Activated CD8-positive, alpha-beta memory T cell treated with anti-CD3 and anti-CD28 coated beads, Interleukin-2, amount 10 ng/mL, durations not matched to agents 7 days and 5 days (primary cell): ENCODE measurements around the gene TAF6. TPM values are rescaled to one million over a fixed set of nuclear protein-coding genes. Genes with fewer than 3 reads are reported as not detected.

Experiments used
- ATAC-seq: fragments of 150-1000 bp; cut with Tn5 transposase; one replicate; pipeline ENCODE4 v1.10.0; 2021; ENCODE audit warnings: moderate library complexity
- CTCF ChIA-PET: fragments of 350-600 bp; sonication (Branson Sonifier 250); formaldehyde crosslinking; loops from one replicate; lab custom pipeline; 2021; ENCODE audit warnings: antibody characterized with exemption; lab: Charles Lee
- DNase-seq: peaks from one replicate; pipeline ENCODE4 v3.0.0-alpha.2; 2020
- H3K27ac Mint-ChIP-seq: one replicate; pipeline ENCODE4 v1.8.0; 2021; ENCODE audit warnings: mild to moderate bottlenecking, mixed read lengths
- H3K27me3 Mint-ChIP-seq: one replicate; pipeline ENCODE4 v1.8.0; 2021; ENCODE audit warnings: mixed read lengths
- H3K36me3 Mint-ChIP-seq: one replicate; pipeline ENCODE4 v1.8.0; 2021; ENCODE audit warnings: mild to moderate bottlenecking, mixed read lengths
- H3K4me1 Mint-ChIP-seq: one replicate; pipeline ENCODE4 v1.8.0; 2021; ENCODE audit warnings: mixed read lengths
- H3K4me3 Mint-ChIP-seq: one replicate; pipeline ENCODE4 v1.8.0; 2021; ENCODE audit warnings: mild to moderate bottlenecking, moderate library complexity, mixed read lengths
- H3K9me3 Mint-ChIP-seq: one replicate; pipeline ENCODE4 v1.8.0; 2022; ENCODE audit warnings: low read depth, mixed read lengths
- microRNA-seq: library from miRNA; unstranded; fragments of <30 nt; microRNA quantifications from one replicate; pipeline ENCODE4 v1.2.0, GENCODE V29; 2022
- total RNA-seq, 2 experiments: library from RNA; stranded (reverse); gene quantifications; one replicate each; pipeline ENCODE4 v1.2.3, GENCODE V29; 2021

The TAF6 gene
- total RNA-seq, 2 experiments from 2014 or later, result 70.4 to 71.4 TPM

GRCh38 chr7:100061518-100062193 lies 57.5 kb downstream of the TAF6 start:
- no peak for ATAC-seq
- H3K4me3 Mint-ChIP-seq, result no peak overlapping the region

GRCh38 chr7:100059251-100059739 lies 59.9 kb downstream of the TAF6 start:
- DNase-seq, result no peak
- Mint-ChIP-seq H3K27me3 (no peaks in the 10 kb centered on the region), H3K36me3 (peaks cover 12% of the 10 kb centered on the region), H3K9me3 (no peaks in the 10 kb centered on the region), H3K4me3 (no peak overlapping the region), H3K27ac (no peak overlapping the region), H3K4me1 (no peaks in the 10 kb centered on the region)
- CTCF ChIA-PET, result interaction anchor here (1.1 to 1.6 kb wide), 3 partner anchors 30 to 80 kb away, joined by 3 to 5 read pairs (median 4); no protein-coding TSS in a partner anchor
- ATAC-seq, result no peak

More at GRCh38 chr7:100061518-100062193, 57.5 kb downstream of the TAF6 start:
- CTCF ChIA-PET, result interaction anchor here (1.2 kb wide), 1 partner anchor 12 kb away, joined by 4 read pairs; the partner anchor contains the start of gene ZSCAN21
- Mint-ChIP-seq H3K4me1 (no peaks in the 10 kb centered on the region), H3K9me3 (no peaks in the 10 kb centered on the region), H3K36me3 (peaks cover 23% of the 10 kb centered on the region), H3K27ac (no peak overlapping the region), H3K27me3 (no peaks in the 10 kb centered on the region)
- DNase-seq, result no peak

Small RNA genes within 50 kb of the gene (microRNA-seq; reads per million reads assigned to microRNA genes)
- 11,983 reads per million, percentile 95 among the genes with 10 or more reads in this experiment for gene MIR106B
- 1,458 reads per million, percentile 86 among the genes with 10 or more reads in this experiment for gene MIR25
- not detected for gene MIR4658
- gene MIR93, result 18,494 reads per million, percentile 97 among the genes with 10 or more reads in this experiment

Other genes starting within 250 kb of the TAF6 start
- gene OR2AE1, start 242.3 kb downstream of the TAF6 start, total RNA-seq, result under 1 TPM in 1 of 2 experiments, not detected in 1; 0.47 TPM
- gene TRIM4, start 199.8 kb downstream of the TAF6 start, total RNA-seq, result 10 to 100 TPM; 26.4 to 26.7 TPM
- gene GJC3, start 189.7 kb downstream of the TAF6 start, total RNA-seq, result not detected
- not detected for gene AZGP1, start 143.3 kb downstream of the TAF6 start, total RNA-seq
- gene ZKSCAN1, start 103.8 kb downstream of the TAF6 start, total RNA-seq, result 10 to 100 TPM; 55.5 to 58.6 TPM
- gene ZSCAN21, start 69.6 kb downstream of the TAF6 start, total RNA-seq, result 1 to 10 TPM; 5.6 to 7.9 TPM
- gene ZNF3, start 37.6 kb downstream of the TAF6 start, total RNA-seq, result 10 to 100 TPM; 21.2 to 24.1 TPM
- gene COPS6, start 30.4 kb downstream of the TAF6 start, total RNA-seq, result 10 to 100 TPM; 81.2 to 90.8 TPM
- gene MCM7, start 18.0 kb downstream of the TAF6 start, total RNA-seq, result 100 to 1,000 TPM; 405 to 409 TPM
- 10 to 100 TPM in 1 of 2 experiments, 1 to 10 TPM in 1; 9.9 to 10.6 TPM for gene AP4M1, start 17.7 kb downstream of the TAF6 start, total RNA-seq
- 10 to 100 TPM; 27.3 to 28.0 TPM for gene CNPY4, start 276 bp upstream of the TAF6 start, total RNA-seq
- 1 to 10 TPM; 5.6 to 7.5 TPM for gene MBLAC1, start 7.6 kb upstream of the TAF6 start, total RNA-seq
- 100 to 1,000 TPM; 119 to 151 TPM for gene LAMTOR4, start 29.6 kb upstream of the TAF6 start, total RNA-seq
- 10 to 100 TPM; 36.8 to 43.5 TPM for gene TRAPPC14, start 39.4 kb upstream of the TAF6 start, total RNA-seq
- 1 to 10 TPM in 1 of 2 experiments, under 1 TPM in 1; 0.61 to 1.4 TPM for gene GAL3ST4, start 49.3 kb upstream of the TAF6 start, total RNA-seq
- 1 to 10 TPM; 2.9 to 6.2 TPM for gene GPC2, start 58.0 kb upstream of the TAF6 start, total RNA-seq
- 10 to 100 TPM in 1 of 2 experiments, 1 to 10 TPM in 1; 8.1 to 20.2 TPM for gene STAG3, start 58.6 kb upstream of the TAF6 start, total RNA-seq
- gene PVRIG, start 100.6 kb upstream of the TAF6 start, total RNA-seq, result 10 to 100 TPM; 45.2 to 63.2 TPM
- not detected for gene SPDYE3, start 188.3 kb upstream of the TAF6 start, total RNA-seq
- gene PILRB, start 238.8 kb upstream of the TAF6 start, total RNA-seq, result 10 to 100 TPM; 46.0 to 67.8 TPM